ENCODE measurements around the gene HOXB3.

DNA sequence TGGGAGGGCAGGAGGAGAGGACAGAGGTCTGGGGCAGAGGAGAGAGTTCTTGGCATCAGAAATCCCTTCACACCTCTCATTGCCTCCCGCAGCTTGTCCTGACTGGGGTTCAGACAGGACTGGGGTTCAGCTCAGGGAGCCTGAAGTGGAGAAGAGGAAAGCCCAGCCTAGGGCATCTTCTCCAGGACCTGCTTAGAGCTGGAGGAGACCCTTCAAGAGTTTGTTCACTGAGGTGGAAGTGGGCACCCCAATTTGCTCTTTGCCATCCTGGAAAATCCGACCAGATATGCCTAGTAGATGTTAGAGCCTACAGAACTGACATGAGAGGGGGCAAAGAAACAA lies 2.0 kb downstream of the HOXB3 start:
- TF ChIP-seq POLR2A (IDR thresholded peaks at IDR 0.05), result no peak
- TF ChIP-seq POLR2AphosphoS5 (IDR thresholded peaks at IDR 0.05), result no peak
- no peak for TF ChIP-seq CTCF (IDR thresholded peaks at IDR 0.05)
- TF ChIP-seq EP300 (IDR thresholded peaks at IDR 0.05), result no peak

Measured in sigmoid colon (tissue), 4 donors.